Stimulated activated CD4-positive, alpha-beta T cell treated with anti-CD3 and anti-CD28 coated beads, Interleukin-2, amount 100 ng/mL, for 4 hours (primary cell): Measurements from ENCODE around the gene DIPK1B.

Source experiments
- DNase-seq: peaks from one replicate; pipeline ENCODE4 v3.0.0-alpha.2; 2020; ENCODE audit warnings: low read depth

Gene DIPK1B

GRCh38 chr9:136769710-136770191, 57.4 kb downstream of the DIPK1B start:
- peak; percentile 28 for DNase-seq

- no peak for DNase-seq
Measured at GRCh38 chr9:136771907-136772415, 59.6 kb downstream of the DIPK1B start.

GRCh38 chr9:136773386-136774044, 61.1 kb downstream of the DIPK1B start:
- no peak for DNase-seq
